Amniotic epithelial cell (primary cell): Measurements from ENCODE around the gene LRGUK.

Experiments
- DNase-seq: peaks from one replicate; pipeline ENCODE4 v3.0.0-alpha.2; 2010; ENCODE audit warnings: low read depth

LRGUK gene

DNA sequence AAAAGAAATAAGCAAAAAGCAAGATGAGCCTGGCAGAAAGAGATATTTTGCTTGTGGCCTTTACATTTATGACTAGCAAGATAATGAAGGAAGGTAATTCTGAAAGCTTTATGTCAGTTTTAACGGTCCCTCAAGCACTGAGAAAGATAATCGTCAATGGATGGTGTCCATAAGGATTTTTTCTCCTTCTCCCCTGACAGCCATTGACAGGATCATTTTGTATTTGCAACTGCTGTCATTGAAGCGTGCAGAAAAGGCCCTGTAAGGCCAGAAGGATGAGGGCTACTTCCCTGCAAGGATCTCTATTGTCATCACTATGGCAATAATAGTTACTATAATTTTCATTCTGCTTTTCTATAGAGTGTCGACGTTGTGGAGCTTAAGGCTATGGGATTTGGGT, 994 bp upstream of the LRGUK start:
- no peak for DNase-seq

- DNase-seq = no peak
These were observed 559 bp upstream of the LRGUK start for GRCh38 chr7:134126596-134126965.

- no peak for DNase-seq
These were observed 1.7 kb downstream of the LRGUK start for GRCh38 chr7:134128829-134129228.

GRCh38 chr7:134129856-134130523, 2.9 kb downstream of the LRGUK start:
- no peak for DNase-seq

DNA sequence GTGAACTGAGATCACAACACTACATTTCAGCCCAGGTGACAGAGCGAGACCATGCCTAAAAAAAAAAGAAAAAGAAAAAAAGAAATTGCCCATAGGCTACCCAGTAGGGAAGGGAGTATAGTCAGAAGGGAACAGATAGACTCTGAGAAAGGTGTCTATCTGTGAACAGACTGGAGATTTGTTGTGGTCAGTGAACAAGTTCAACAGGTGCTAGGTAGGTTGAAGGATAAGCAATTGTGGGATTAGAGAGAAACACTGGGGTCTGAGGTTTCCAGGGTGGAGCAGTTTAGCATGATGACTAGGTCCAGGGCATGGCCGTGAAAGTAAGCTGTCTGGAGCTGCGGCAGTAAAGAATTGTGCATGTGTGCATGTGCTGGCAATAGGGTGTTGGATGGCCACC, 6.9 kb downstream of the LRGUK start:
- no peak for DNase-seq

DNA sequence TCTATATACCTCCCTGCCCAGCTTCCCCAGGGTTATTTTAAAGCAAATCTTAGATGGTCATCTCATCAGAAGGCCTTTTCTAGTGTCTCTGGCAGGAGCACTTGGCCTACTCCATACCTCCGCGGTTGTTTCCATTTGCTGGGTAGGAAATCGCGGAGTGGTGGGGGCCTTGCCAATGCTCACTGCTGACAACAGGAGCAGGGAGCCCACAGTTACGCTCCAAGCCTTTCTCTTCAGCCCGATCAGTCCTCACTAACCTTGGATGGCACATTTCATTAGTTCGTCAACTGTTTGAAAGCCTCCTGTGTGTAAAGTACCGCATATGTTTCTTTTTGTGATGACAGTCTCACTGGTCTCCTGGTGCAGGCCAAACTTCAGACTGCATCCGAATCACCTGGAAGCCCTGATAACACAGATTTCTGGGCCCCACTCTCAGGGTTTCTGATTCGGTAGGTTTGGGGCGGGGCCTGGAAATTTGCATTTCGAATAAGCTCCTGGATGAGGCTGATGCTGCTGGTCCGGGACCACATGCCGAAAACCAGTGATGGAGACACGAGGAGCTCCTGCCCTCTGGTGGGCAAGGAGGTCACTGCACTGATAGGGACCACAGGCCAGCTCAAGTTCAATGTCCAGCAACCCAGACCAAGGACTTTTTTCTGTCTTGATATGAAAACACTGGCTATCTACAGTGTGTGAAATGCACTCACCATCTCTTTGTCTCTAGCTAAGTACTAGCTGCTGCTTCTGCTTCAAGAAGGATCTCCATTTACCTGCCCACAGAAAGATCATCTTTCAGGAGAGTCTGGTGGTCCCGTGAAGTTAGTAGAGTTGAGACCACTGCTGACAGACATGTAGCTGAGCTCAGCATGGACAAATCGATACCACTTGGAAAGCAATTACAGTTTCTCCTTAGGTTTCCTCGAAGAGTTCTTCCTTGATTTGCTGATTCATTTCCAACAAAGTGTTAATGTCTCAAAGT, 14.0 kb downstream of the LRGUK start:
- DNase-seq = peak; percentile 42

DNA sequence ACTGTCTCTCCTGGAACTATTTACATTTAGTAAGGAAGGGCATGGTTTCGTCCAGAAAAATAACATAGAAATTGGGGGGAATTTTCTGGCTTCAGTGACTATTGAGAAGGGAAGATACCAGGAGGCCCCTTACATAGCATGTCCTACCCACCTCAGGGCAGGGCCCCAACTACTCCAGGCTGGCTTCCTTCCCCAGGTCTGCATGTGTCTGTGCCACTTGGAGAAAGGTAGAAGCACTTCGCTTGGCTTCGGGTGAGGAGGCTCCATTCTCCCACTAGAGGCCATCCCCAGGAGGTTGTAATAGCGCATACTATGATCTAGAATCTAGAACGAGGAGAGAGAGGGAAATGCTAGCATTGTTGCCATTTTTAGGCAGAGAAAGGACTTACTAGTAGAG, 14.7 kb downstream of the LRGUK start:
- DNase-seq = no peak

- peak; percentile 32 for DNase-seq
These were observed 26.5 kb downstream of the LRGUK start for GRCh38 chr7:134153493-134154136.

DNA sequence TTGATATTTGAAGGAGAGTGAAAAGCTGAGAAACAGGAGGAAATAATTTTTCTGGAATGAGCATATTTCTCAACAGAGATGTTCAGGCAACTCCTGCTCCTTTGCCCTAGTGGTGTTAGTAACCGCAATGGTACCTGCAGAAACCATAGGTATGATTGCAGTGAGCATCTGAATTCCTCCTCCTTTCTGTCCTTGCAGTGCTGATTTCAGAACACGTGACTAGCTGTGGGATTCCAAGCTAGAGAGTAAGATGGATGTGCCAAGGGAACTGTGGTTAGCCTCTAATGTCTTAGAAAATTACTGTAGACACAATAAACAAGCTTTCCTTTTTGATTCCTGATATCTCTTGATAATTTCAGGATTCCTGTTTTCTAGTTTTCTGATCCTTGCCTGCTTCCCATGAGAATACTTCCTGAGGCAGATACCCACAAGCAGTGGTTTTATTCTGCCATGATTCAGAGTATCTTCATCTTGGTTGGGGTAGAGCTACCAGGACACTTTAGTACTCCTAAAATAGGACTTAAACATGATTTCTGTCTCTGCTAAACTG, 27.5 kb downstream of the LRGUK start:
- DNase-seq = peak; percentile 66

GRCh38 chr7:134155206-134155605, 28.1 kb downstream of the LRGUK start:
- DNase-seq = no peak

DNA sequence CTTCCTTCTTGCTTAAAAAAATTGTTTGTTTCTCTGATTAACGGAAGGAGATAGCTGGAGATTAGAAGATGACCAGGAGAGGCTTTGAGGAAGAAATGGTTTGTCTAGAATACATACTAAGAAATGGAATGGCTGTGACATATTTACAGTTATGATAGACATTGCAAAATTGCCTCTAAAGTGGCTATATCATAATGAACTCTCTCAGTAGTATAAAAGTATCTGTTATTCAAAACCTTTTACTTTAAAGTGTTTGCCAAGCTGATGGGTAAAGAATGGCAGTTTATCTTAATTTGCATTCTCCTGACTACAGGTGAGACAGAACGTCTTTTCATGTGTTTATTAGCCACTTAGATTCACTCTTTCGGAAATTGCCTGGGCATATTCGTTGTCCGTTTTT, 28.7 kb downstream of the LRGUK start:
- no peak for DNase-seq

- no peak for DNase-seq
These were observed 38.1 kb downstream of the LRGUK start for GRCh38 chr7:134165252-134165651.

GRCh38 chr7:134167250-134167649, 40.1 kb downstream of the LRGUK start:
- DNase-seq = no peak

GRCh38 chr7:134167841-134168240, 40.7 kb downstream of the LRGUK start:
- peak; percentile 14 for DNase-seq

GRCh38 chr7:134174795-134175261, 47.7 kb downstream of the LRGUK start:
- DNase-seq = peak; percentile 83

DNA sequence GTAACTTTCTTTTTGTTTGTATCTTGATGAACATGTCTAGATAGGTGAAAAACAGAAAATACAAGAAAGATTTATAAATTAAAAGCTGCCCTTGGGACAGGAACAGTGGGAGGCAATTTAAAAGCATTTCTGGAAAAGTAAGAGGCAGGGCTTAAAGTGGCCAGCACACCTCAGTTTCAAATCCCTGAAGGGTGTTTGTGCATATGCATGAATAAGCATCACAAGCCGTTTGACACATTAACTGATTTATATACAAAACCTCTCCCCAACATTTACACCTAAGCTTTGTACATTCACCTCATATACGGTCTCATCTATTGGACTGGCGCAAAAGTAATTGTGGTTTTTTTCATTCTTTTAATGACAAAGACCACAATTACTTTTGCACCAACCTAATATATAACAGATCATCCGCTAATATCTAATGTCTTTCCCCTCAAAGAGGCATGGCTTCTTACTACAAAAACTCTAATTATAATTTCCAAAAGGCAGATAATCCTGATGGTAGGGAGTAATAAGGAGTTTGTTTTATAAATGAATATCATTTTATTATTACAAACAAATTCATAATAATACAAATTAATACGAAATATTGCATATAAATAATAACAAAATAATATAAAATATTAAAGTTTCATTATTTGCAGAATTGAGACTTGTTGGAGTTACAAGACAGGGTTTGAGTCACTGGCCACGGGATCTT, 48.3 kb downstream of the LRGUK start:
- DNase-seq = no peak

- no peak for DNase-seq
These were observed 48.9 kb downstream of the LRGUK start for GRCh38 chr7:134176037-134176350.

DNA sequence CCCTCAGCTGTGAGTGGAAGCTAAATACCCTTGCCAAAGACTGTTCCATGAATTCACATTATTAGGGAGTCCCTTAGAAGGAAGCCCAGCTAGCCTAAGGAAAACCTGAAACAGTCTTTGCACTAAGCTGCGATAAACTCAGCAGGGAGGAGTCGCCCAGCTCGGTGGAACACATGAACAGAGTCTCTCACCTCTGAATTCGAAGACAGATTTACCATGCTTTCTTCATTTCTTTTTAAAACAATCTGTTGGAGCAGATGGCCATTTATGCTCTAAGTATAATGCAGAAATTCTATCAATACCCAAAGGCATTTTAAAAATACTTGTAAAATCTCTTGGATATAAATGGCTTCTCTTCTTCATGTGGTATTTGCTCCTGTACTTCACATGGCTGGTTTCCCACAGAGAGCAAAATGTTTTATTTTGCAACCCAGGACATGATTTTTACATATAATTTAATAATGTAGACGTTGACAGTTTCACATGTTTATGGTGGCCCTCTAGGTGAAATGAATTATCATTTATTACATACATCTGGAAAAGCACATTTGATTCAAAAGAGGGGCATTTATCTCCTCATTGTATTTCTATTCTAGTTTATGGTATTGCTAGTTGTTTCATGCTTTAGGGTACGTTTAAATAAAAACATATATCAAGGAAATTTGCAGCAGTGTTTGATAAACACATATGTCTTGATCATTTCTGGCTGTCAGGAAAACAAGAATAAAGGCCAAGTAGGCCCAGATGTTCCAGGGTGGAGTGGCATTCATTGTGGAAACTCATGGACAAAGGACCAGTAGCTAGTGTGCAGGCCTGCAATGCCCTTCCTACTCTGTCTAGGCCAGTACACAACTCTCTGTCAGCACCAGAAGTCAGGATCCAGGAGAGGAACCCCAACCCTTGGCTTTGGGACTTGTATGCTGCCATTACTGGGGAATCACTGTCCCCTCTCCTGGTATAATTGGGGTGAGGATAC, 52.2 kb downstream of the LRGUK start:
- DNase-seq = no peak

- DNase-seq = no peak
These were observed 53.2 kb downstream of the LRGUK start for GRCh38 chr7:134180376-134180775.

DNA sequence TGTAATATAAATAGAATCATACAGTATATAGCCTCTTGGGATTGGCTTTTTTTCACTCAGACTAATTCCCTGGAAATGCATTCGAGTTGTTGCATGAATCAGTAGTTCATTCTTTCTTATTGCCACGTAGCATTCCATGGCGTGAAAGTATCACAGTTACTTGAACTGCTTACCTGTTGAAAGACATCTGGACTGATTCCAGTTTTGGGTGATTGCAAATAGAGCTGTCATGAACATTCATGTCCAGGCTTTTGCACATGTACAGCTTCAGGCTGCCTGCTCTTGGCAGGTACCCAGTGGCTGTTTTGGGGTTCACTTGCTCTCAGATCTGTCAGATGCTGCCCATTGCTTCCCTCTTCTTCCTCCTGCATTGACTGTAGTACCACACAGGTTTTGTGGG, 54.9 kb downstream of the LRGUK start:
- no peak for DNase-seq

GRCh38 chr7:134184767-134185166, 57.6 kb downstream of the LRGUK start:
- DNase-seq = peak; percentile 7
